B cell (primary cell): ENCODE measurements around the gene SEMA4D. TPM values are rescaled to one million over a fixed set of nuclear protein-coding genes. Genes with fewer than 3 reads are reported as not detected.

Source experiments
- ATAC-seq: fragments of 200-7000 bp; cut with Tn5 transposase; one replicate; pipeline ENCODE4 v1.10.0; 2021; ENCODE audit warnings: low read depth, mild to moderate bottlenecking, moderate number of reproducible peaks, moderate library complexity
- CTCF ChIA-PET: fragments of 350-600 bp; sonication (Branson Sonifier 250); formaldehyde crosslinking; loops from one replicate; lab custom pipeline; 2021; ENCODE audit warnings: antibody characterized with exemption, inconsistent platforms; lab: Charles Lee
- POLR2A ChIA-PET: fragments of 350-600 bp; sonication (Branson Sonifier 250); formaldehyde crosslinking; loops from one replicate; lab custom pipeline; 2021; ENCODE audit warnings: antibody characterized with exemption; lab: Charles Lee
- DNase-seq: peaks from one replicate; pipeline ENCODE4 v3.0.0; 2013
- H2AFZ ChIP-seq: 2 replicates; pipeline ENCODE4 v1.6.1; 2012; ENCODE audit warnings: mild to moderate bottlenecking, low read depth, low read length; ENCODE audit not compliant: insufficient read depth, poor library complexity, severe bottlenecking
- H3K27ac ChIP-seq, 2 donors: 1 replicate in 1 of 2; 2 replicates in 1 of 2; pipeline ENCODE4 v1.5.1; 2012 to 2013; ENCODE audit warnings: low read length in 2 of 2, mild to moderate bottlenecking in 2 of 2, moderate library complexity in 1 of 2
- H3K27me3 ChIP-seq, 4 experiments: fragments of 200-600 bp in 1 of 4; sonication (generic) in 1 of 4; replicated peaks in 1 of 4; 1 replicate in 2 of 4; 2 replicates in 2 of 4; pipeline versions ENCODE4 v1.6.1 to v1.7.0; 2013 to 2016; ENCODE audit warnings: low read length in 3 of 4, mild to moderate bottlenecking in 2 of 4, mixed read lengths in 1 of 4, moderate library complexity in 1 of 4; ENCODE audit not compliant: insufficient read depth in 4 of 4, control insufficient read depth in 3 of 4; ENCODE audit errors: control extremely low read depth in 1 of 4
- H3K36me3 ChIP-seq, 2 experiments: replicated peaks in 1 of 2; 1 replicate in 1 of 2; 2 replicates in 1 of 2; pipeline versions ENCODE4 v1.6.1 to v1.7.1; 2013; ENCODE audit warnings: low read length in 1 of 2; ENCODE audit not compliant: insufficient read depth in 2 of 2, control insufficient read depth in 1 of 2; ENCODE audit errors: control extremely low read depth in 1 of 2, extremely low read depth in 1 of 2
- H3K4me1 ChIP-seq, 2 donors: fragments of 200-600 bp in 1 of 2; sonication (generic) in 1 of 2; 1 replicate in 1 of 2; 2 replicates in 1 of 2; pipeline versions ENCODE4 v1.5.1 to v1.6.1; 2013 to 2017; ENCODE audit warnings: low read length in 2 of 2; ENCODE audit not compliant: control insufficient read depth in 2 of 2, insufficient read depth in 2 of 2
- H3K4me2 ChIP-seq: replicated peaks from 2 replicates; pipeline ENCODE3; 2012; ENCODE audit warnings: mild to moderate bottlenecking, low read depth, low read length; ENCODE audit not compliant: poor library complexity, severe bottlenecking
- H3K4me3 ChIP-seq, 5 experiments: fragments of 200-600 bp in 1 of 5; sonication (generic) in 1 of 5; 1 replicate in 3 of 5; 2 replicates in 2 of 5; pipeline versions ENCODE4 v1.5.1 to v1.7.0; 2011 to 2016; ENCODE audit warnings: low read length in 4 of 5, mild to moderate bottlenecking in 4 of 5, low read depth in 2 of 5, control low read depth in 1 of 5, moderate library complexity in 1 of 5; ENCODE audit not compliant: insufficient read depth in 1 of 5; ENCODE audit errors: control extremely low read depth in 1 of 5, extremely low read depth in 1 of 5
- H3K79me2 ChIP-seq: fragments of 200-600 bp; sonication (generic); one replicate; pipeline ENCODE4 v1.6.0; 2016; ENCODE audit warnings: low read length; ENCODE audit not compliant: control insufficient read depth, insufficient read depth
- H3K9ac ChIP-seq: fragments of 200-600 bp; sonication (generic); 2 replicates; pipeline ENCODE4 v1.6.1; 2017; ENCODE audit warnings: mild to moderate bottlenecking, low read length, moderate library complexity
- H3K9me3 ChIP-seq, 3 donors: one replicate each; pipeline versions ENCODE4 v1.6.1 to v1.7.1; 2013; ENCODE audit warnings: low read length in 2 of 3; ENCODE audit not compliant: control insufficient read depth in 2 of 3, insufficient read depth in 1 of 3; ENCODE audit errors: control extremely low read depth in 1 of 3
- H4K20me1 ChIP-seq: 2 replicates; pipeline ENCODE4 v1.6.0; 2012; ENCODE audit warnings: mild to moderate bottlenecking, low read length; ENCODE audit not compliant: insufficient read depth, control insufficient read depth, poor library complexity, severe bottlenecking
- H3K27ac Mint-ChIP-seq: one replicate; pipeline ENCODE4 v1.8.0; 2021; ENCODE audit warnings: mixed read lengths
- H3K27me3 Mint-ChIP-seq: one replicate; pipeline ENCODE4 v1.8.0; 2021; ENCODE audit warnings: mixed read lengths
- H3K4me1 Mint-ChIP-seq: one replicate; pipeline ENCODE4 v1.8.0; 2021; ENCODE audit warnings: mixed read lengths
- H3K4me3 Mint-ChIP-seq: one replicate; pipeline ENCODE4 v1.8.0; 2021; ENCODE audit warnings: mixed read lengths
- H3K9me3 Mint-ChIP-seq: one replicate; pipeline ENCODE4 v1.8.0; 2022; ENCODE audit warnings: mixed read lengths; ENCODE audit not compliant: insufficient read depth
- EZH2 ChIP-seq: IDR thresholded peaks from 2 replicates; pipeline ENCODE4 v1.6.1; 2012; ENCODE audit warnings: borderline replicate concordance, low read depth, mild to moderate bottlenecking, moderate library complexity, low read length; ENCODE audit not compliant: insufficient read depth, poor library complexity, severe bottlenecking
- WGBS: methylation state at CpG from one replicate; pipeline ENCODE4 v1.1.5; 2013; ENCODE audit warnings: missing lambda C conversion rate; ENCODE audit not compliant: insufficient coverage; 5-methylcytosine and 5-hydroxymethylcytosine counted together
- intact Hi-C: fragments of 100-400 bp; cut with micrococcal nuclease; formaldehyde crosslinking; loops from one replicate; pipeline ENCODE4 v1.10.0; 2022
- polyA minus RNA-seq: library from RNA; depleted of rRNA, polyadenylated mRNA; stranded (reverse); fragments of >200 nt; gene quantifications from 2 replicates; pipeline ENCODE4 v1.2.3, GENCODE V29; 2012
- polyA plus RNA-seq: library from polyadenylated mRNA; depleted of rRNA; stranded (reverse); fragments of >200 nt; gene quantifications from 2 replicates; pipeline ENCODE4 v1.2.3, GENCODE V29; 2012
- total RNA-seq, 2 donors: library from RNA; stranded (reverse); fragments of 120-200 nt in 1 of 2; gene quantifications; 1 replicate in 1 of 2; 2 replicates in 1 of 2; pipeline versions ENCODE4 v1.2.3 to v1.2.4, GENCODE V29; 2013 to 2022
- TF ChIP-seq, protein P1 (sequence below): fragments of 200-600 bp; IDR thresholded peaks from one replicate; pipeline ENCODE4 v1.8.0; 2022; ENCODE audit warnings: antibody characterized with exemption, mild to moderate bottlenecking

SEMA4D gene, protein sequence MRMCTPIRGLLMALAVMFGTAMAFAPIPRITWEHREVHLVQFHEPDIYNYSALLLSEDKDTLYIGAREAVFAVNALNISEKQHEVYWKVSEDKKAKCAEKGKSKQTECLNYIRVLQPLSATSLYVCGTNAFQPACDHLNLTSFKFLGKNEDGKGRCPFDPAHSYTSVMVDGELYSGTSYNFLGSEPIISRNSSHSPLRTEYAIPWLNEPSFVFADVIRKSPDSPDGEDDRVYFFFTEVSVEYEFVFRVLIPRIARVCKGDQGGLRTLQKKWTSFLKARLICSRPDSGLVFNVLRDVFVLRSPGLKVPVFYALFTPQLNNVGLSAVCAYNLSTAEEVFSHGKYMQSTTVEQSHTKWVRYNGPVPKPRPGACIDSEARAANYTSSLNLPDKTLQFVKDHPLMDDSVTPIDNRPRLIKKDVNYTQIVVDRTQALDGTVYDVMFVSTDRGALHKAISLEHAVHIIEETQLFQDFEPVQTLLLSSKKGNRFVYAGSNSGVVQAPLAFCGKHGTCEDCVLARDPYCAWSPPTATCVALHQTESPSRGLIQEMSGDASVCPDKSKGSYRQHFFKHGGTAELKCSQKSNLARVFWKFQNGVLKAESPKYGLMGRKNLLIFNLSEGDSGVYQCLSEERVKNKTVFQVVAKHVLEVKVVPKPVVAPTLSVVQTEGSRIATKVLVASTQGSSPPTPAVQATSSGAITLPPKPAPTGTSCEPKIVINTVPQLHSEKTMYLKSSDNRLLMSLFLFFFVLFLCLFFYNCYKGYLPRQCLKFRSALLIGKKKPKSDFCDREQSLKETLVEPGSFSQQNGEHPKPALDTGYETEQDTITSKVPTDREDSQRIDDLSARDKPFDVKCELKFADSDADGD
- total RNA-seq (215 and 231 TPM in 2 replicates), polyA plus RNA-seq (53.6 and 65.9 TPM in 2 replicates), polyA minus RNA-seq (48.2 and 91.0 TPM in 2 replicates)
- 31.5 TPM for total RNA-seq (2013)

DNA sequence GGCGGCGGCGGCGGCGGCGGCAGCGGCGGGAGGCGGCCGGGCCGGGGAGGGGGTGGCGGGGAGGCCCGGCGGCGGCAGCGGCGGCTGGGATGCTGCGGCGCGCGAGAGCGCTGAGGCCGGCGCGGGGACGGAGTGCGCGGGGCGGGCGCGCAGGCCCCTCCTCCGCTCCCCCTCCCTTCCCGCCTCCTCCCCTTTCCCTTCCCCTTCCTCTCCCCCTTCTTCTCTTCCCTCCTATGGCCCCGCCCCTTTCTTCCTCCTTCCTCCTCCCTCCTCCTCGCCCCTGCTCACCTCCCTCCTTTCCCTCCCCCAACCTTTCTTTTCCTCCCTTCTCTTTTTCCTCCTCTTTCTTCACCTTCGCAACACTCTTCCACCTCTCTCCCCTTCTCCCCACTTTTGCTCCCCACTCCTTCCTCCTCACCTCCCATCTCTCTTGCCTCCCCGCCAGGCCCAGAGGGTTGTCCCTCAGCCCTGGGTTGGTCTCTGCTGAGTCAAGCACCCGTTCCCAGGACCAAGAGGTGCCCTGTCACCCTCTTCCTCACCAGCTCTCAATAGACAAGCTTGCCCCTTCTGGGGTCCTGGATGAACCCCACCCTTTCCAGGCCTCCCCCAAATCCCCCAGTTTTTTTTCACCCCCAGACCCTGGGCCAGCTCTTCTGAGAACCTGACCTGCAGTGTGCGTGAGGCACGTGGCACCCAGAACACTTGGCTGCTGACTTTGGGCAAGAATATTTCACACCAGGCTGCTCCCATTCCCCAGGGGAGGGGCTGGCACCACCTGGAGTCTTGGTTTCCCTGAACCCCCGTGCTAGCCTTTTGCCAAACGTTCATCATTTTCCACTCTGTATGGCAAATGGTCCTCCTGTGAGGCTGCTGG is at the start of gene SEMA4D:
Gene SEMA4D, minus strand, starts transcription at position 136 of the 874 bp plus-strand sequence. CDS start 92,657 bp downstream, outside the sequence.
- Mint-ChIP-seq H3K4me1 (peaks cover 84% of the 10 kb centered on the region), H3K27me3 (no peaks in the 10 kb centered on the region), H3K27ac (peak within 1 kb of the TSS; percentile 96), H3K4me3 (peak within 1 kb of the TSS; percentile 89), H3K9me3 (no peaks in the 10 kb centered on the region)
- TF ChIP-seq EZH2, result no peak
- TF ChIP-seq, protein P1, sequence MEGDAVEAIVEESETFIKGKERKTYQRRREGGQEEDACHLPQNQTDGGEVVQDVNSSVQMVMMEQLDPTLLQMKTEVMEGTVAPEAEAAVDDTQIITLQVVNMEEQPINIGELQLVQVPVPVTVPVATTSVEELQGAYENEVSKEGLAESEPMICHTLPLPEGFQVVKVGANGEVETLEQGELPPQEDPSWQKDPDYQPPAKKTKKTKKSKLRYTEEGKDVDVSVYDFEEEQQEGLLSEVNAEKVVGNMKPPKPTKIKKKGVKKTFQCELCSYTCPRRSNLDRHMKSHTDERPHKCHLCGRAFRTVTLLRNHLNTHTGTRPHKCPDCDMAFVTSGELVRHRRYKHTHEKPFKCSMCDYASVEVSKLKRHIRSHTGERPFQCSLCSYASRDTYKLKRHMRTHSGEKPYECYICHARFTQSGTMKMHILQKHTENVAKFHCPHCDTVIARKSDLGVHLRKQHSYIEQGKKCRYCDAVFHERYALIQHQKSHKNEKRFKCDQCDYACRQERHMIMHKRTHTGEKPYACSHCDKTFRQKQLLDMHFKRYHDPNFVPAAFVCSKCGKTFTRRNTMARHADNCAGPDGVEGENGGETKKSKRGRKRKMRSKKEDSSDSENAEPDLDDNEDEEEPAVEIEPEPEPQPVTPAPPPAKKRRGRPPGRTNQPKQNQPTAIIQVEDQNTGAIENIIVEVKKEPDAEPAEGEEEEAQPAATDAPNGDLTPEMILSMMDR, result no peak
- Histone ChIP-seq H3K9ac (peak within 1 kb of the TSS; percentile 75), H2AFZ (peak within 1 kb of the TSS; percentile 70), H3K4me2 (peak within 1 kb of the TSS; percentile 86), H3K4me3 (peak within 1 kb of the TSS; percentile 67 to 93 (median 81)), H3K27me3 (no peaks in the 10 kb centered on the region), H3K36me3 (no peaks in the 10 kb centered on the region), H3K4me1 (peaks cover 61 to 67% of the 10 kb centered on the region in 2 donors), H3K9me3 (no peaks in the 10 kb centered on the region), H3K79me2 (peaks cover 44% of the 10 kb centered on the region), H4K20me1 (peaks cover 29% of the 10 kb centered on the region), H3K27ac (peak within 1 kb of the TSS; percentile 55 to 83)
- 2% methylated on average over 33 of the region's 42 CpGs for WGBS
- ATAC-seq (peak; percentile 64), DNase-seq (peak; percentile 67)
- POLR2A ChIA-PET, result no interaction called here
- CTCF ChIA-PET, result interaction anchor here (0.9 to 2.1 kb wide), 9 partner anchors 9 to 123 kb away, joined by 3 to 25 read pairs (median 4); no protein-coding TSS in a partner anchor
- intact Hi-C loops, result loop anchor here (1.0 to 2.0 kb wide), 5 partner anchors 8 to 51 kb away; no protein-coding TSS in a partner anchor
